Measurements from ENCODE around the gene ZSWIM3. TPM values are rescaled to one million over a fixed set of nuclear protein-coding genes. Genes with fewer than 3 reads are reported as not detected.

The ZSWIM3 gene
- total RNA-seq, 4 donors from 2014 or later, result 2.2 to 8.3 (median 5.7) TPM

DNA sequence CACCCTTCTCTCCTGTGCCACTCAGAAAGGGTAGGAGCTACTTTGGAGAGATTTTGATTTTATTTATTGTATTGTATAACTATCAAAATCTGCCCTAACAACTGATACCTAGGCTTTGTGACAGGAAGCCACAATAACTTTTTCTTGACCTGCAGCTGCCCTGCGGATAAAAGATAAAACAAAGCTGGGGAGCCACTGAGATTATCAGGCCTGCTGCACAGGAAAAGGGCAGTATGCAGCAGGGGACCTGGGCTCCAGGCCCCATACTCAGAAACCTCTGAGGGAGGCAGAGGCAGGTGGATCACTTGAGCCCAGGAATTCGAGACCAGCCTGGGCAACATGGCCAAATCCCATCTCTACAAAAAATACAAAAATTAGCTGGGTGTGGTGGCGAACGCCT, 24.8 kb upstream of the ZSWIM3 start:
- in situ Hi-C loops (cut with MboI; ENCODE audit: low pct_ligation_motif_present in 1 of 4, low pct_unique_long_range_greater_than_20kb in 1 of 4, low sequenced_read_pairs in 3 of 4) (no loop called here), intact Hi-C loops (cut with DNase I; ENCODE audit: low total_unique reads) (no loop called here)
- H3K36me3 ChIP-seq, result no peaks in the 10 kb centered on the region
- H3K27ac ChIP-seq, result peak overlapping the region; percentile 91 to 98 (median 93)
- TF ChIP-seq, protein P1, sequence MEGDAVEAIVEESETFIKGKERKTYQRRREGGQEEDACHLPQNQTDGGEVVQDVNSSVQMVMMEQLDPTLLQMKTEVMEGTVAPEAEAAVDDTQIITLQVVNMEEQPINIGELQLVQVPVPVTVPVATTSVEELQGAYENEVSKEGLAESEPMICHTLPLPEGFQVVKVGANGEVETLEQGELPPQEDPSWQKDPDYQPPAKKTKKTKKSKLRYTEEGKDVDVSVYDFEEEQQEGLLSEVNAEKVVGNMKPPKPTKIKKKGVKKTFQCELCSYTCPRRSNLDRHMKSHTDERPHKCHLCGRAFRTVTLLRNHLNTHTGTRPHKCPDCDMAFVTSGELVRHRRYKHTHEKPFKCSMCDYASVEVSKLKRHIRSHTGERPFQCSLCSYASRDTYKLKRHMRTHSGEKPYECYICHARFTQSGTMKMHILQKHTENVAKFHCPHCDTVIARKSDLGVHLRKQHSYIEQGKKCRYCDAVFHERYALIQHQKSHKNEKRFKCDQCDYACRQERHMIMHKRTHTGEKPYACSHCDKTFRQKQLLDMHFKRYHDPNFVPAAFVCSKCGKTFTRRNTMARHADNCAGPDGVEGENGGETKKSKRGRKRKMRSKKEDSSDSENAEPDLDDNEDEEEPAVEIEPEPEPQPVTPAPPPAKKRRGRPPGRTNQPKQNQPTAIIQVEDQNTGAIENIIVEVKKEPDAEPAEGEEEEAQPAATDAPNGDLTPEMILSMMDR (IDR thresholded peaks at IDR 0.05), result no peak
- TF ChIP-seq POLR2A (IDR thresholded peaks at IDR 0.05), result no peak
- no peak for TF ChIP-seq EP300 (IDR thresholded peaks at IDR 0.05; ENCODE audit: low read depth)
- no peak for TF ChIP-seq POLR2AphosphoS5 (IDR thresholded peaks at IDR 0.05)
- H3K27me3 ChIP-seq, result no peaks in the 10 kb centered on the region
- 90% methylated on average over 4 of the region's 4 CpGs for WGBS, 2 donors (ENCODE audit: low coverage in 1 of 2)
- H3K4me3 ChIP-seq, result peak overlapping the region in 1 of 4 donors; percentile 55
- DNase-seq, result no peak
- peaks cover 19 to 40% (median 28%) of the 10 kb centered on the region in 4 donors for H3K4me1 ChIP-seq
- no peaks in the 10 kb centered on the region for H3K9me3 ChIP-seq

DNA sequence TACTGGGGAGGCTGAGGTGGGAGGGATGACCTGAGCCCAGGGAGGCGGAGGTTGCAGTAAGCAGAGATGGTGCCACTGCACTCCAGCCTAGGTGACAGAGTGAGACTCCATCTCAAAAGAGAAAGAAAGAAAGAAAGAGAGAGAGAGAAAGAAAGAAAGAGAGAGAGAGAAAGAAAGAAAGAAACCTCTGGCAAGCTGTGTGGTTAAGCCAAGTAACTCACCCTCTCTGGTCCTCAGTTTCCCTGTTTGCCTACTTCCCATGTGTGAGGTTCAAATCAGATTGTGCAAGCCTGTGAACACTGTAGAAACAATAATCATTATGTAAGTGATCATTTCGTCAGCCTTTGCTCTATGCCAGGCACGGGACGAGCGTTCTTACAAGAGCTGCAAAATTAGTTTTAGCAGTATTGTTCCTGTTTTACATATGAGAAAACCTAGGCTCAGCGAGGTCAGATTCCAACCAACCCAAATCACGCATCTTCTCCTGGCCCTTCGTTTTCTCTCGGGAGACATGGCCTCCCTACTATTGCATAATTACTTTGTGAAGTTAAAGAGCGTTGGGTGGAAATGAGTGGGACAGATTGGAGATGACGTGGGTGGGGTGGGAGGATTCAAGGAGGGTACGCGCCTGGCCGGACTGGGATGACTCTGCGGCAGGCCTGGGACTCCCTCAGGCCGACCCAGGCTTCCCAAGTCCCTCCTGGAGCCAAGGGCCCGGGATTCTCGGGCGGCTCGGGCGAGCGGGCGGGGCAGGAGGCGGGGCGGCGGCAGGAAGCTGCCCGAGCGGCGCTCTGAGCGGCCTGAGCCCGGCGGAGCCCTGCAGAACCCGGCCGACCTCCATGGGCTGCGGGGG, 24.2 kb upstream of the ZSWIM3 start, which contains the start of gene SNX21:
SNX21 (plus strand) TSS at position 770 of the 853 bp plus-strand sequence. CDS start 121 bp downstream, outside the sequence.
- in situ Hi-C loops (cut with MboI; ENCODE audit: low pct_ligation_motif_present in 1 of 4, low pct_unique_long_range_greater_than_20kb in 1 of 4, low sequenced_read_pairs in 3 of 4), result no loop called here
- Histone ChIP-seq H3K9me3 (no peaks in the 10 kb centered on the region), H3K4me1 (peaks cover 19 to 40% (median 28%) of the 10 kb centered on the region in 4 donors), H3K4me3 (peak within 1 kb of the TSS; percentile 50 to 84 (median 60)), H3K27me3 (no peaks in the 10 kb centered on the region), H3K36me3 (no peaks in the 10 kb centered on the region), H3K27ac (peak within 1 kb of the TSS; percentile 91 to 98 (median 93))
- DNase-seq, result peak; percentile 83
- TF ChIP-seq POLR2AphosphoS5 (IDR thresholded peaks at IDR 0.05) (peak; percentile 10 to 40 (median 33)), EP300 (IDR thresholded peaks at IDR 0.05; ENCODE audit: low read depth) (no peak)
- 7 to 18% methylated on average over 9 to 25 of the region's 35 CpGs for WGBS, 2 donors (ENCODE audit: low coverage in 1 of 2)
- intact Hi-C loops (cut with DNase I; ENCODE audit: low total_unique reads), result no loop called here

DNA sequence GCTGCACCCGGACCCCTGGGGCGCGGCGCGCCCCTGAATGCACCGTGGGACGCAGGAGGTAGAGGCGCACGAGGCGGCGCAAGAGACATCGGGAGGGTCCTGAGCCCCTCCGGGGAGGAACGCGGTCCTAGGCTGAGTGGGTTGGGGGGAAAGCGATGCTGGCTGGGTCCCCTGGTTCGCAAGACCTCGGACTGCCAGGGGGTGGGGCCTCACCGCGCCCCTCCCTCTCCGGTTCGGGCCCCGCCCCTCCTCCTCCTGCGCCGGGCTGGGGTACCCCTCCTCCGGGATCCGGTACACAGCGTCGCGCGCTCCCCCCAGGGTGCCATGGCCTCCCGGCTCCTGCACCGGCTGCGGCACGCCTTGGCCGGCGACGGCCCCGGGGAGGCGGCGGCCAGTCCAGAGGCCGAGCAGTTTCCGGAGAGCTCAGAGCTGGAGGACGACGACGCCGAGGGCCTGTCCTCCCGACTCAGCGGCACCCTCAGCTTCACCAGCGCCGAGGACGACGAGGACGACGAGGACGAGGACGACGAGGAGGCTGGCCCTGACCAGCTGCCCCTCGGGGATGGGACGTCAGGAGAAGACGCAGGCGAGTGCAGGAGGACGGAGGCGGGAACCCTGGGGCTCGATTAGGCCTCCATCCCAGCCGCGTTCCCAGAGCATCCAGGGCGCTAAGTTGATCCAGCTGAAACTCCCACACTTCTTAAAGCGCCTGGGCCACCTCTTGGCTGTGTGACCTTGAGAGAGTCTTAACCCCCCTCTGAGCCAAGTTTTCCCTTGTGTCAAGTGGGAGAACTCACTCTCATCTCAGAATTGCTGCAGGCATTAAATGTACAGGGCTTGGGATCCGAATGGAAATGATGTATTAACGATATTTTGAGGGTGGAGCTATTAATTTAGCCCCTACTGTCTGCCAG, 23.3 kb upstream of the ZSWIM3 start:
- H3K9me3 ChIP-seq, result no peaks in the 10 kb centered on the region
- DNase-seq, result peak; percentile 75
- TF ChIP-seq POLR2AphosphoS5 (IDR thresholded peaks at IDR 0.05) (peak in 2 of 3 donors; percentile 21 to 34), POLR2A (IDR thresholded peaks at IDR 0.05) (peak; percentile 42), EP300 (IDR thresholded peaks at IDR 0.05; ENCODE audit: low read depth) (no peak)
- WGBS, 2 donors (ENCODE audit: low coverage in 1 of 2), result 26% methylated on average over 17 of the region's 71 CpGs; no CpG with 5 or more reads in 1 of the 2 donors
- peak overlapping the region; percentile 50 to 84 (median 60) for H3K4me3 ChIP-seq
- intact Hi-C loops (cut with DNase I; ENCODE audit: low total_unique reads) (no loop called here), in situ Hi-C loops (cut with MboI; ENCODE audit: low pct_ligation_motif_present in 1 of 4, low pct_unique_long_range_greater_than_20kb in 1 of 4, low sequenced_read_pairs in 3 of 4) (no loop called here)
- no peaks in the 10 kb centered on the region for H3K36me3 ChIP-seq
- H3K27me3 ChIP-seq, result no peaks in the 10 kb centered on the region
- peaks cover 19 to 40% (median 28%) of the 10 kb centered on the region in 4 donors for H3K4me1 ChIP-seq
- H3K27ac ChIP-seq, result peak overlapping the region; percentile 91 to 98 (median 93)

DNA sequence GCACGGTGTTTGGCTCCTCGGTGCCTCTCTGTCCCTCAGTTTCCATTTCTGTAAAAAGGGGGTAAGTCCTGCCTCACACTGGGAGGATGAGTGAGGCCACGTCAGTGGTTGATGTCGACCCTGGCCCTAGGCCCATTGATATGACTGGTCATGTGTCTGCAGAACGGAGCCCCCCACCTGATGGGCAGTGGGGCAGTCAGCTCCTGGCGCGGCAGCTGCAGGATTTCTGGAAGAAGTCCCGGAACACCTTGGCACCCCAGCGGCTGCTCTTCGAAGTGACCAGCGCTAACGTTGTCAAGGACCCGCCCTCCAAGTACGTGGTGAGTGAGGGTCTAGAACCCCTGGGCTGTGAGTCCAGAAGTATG, 22.6 kb upstream of the ZSWIM3 start:
- in situ Hi-C loops (cut with MboI; ENCODE audit: low pct_ligation_motif_present in 1 of 4, low pct_unique_long_range_greater_than_20kb in 1 of 4, low sequenced_read_pairs in 3 of 4), result no loop called here
- no peaks in the 10 kb centered on the region for H3K9me3 ChIP-seq
- no peaks in the 10 kb centered on the region for H3K27me3 ChIP-seq
- 76% methylated on average over 14 of the region's 14 CpGs; no CpG with 5 or more reads in 1 of the 2 donors for WGBS, 2 donors (ENCODE audit: low coverage in 1 of 2)
- intact Hi-C loops (cut with DNase I; ENCODE audit: low total_unique reads), result no loop called here
- H3K4me1 ChIP-seq, result peaks cover 19 to 40% (median 28%) of the 10 kb centered on the region in 4 donors
- no peak for DNase-seq
- TF ChIP-seq POLR2A (IDR thresholded peaks at IDR 0.05), result no peak
- no peak for TF ChIP-seq EP300 (IDR thresholded peaks at IDR 0.05; ENCODE audit: low read depth)
- TF ChIP-seq POLR2AphosphoS5 (IDR thresholded peaks at IDR 0.05), result no peak
- TF ChIP-seq, protein P1 (IDR thresholded peaks at IDR 0.05), result no peak
- H3K27ac ChIP-seq, result peak overlapping the region; percentile 91 to 98 (median 93)
- H3K36me3 ChIP-seq, result no peaks in the 10 kb centered on the region
- H3K4me3 ChIP-seq, result peak overlapping the region; percentile 50 to 84 (median 60)
